ENCODE results near the gene SLC2A1.

The SLC2A1 gene

DNA sequence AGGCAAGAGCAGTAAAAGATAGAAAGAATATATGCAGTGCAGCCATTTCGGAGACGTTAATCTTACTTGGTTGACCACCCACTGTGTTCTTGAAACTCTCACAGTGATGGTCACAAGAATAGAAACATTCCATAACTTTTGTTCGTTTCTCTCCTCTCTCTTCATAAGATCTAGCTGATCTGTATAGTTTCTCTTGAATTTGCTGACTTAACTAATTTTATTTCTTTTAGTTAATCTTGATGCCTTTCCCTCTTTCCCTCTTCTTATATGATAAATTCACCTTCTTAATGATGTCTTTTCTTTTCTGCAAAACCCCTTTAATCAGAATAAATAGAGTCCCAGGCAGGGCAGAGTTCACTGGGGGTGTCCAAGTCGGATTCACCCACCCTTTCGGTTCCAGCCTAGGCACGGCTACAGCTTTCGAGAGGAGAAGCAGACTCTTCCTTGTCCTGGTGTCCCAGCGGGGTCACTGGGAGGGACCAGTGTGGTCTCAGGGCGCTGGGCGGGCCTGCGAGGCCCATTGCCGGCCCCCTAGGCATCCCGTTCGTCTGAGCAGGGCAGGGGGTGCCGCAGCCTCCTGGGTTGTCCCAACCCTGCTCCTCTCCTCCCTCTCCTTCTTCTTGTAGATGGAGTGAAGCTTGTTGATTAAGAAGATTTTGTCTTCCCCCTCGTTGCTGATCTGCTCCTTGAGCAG lies 72.5 kb downstream of the SLC2A1 start:
- no peaks in the 10 kb centered on the region for H3K79me2 ChIP-seq
- H3K27ac ChIP-seq = no peak overlapping the region
- H3K4me2 ChIP-seq (ENCODE audit: low read length) = no peak overlapping the region
- H3K27me3 ChIP-seq (ENCODE audit: control insufficient read depth, insufficient read depth, low read length) = no peaks in the 10 kb centered on the region
- no peaks in the 10 kb centered on the region for H3K4me1 ChIP-seq
- TF ChIP-seq, protein P1, sequence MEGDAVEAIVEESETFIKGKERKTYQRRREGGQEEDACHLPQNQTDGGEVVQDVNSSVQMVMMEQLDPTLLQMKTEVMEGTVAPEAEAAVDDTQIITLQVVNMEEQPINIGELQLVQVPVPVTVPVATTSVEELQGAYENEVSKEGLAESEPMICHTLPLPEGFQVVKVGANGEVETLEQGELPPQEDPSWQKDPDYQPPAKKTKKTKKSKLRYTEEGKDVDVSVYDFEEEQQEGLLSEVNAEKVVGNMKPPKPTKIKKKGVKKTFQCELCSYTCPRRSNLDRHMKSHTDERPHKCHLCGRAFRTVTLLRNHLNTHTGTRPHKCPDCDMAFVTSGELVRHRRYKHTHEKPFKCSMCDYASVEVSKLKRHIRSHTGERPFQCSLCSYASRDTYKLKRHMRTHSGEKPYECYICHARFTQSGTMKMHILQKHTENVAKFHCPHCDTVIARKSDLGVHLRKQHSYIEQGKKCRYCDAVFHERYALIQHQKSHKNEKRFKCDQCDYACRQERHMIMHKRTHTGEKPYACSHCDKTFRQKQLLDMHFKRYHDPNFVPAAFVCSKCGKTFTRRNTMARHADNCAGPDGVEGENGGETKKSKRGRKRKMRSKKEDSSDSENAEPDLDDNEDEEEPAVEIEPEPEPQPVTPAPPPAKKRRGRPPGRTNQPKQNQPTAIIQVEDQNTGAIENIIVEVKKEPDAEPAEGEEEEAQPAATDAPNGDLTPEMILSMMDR (IDR thresholded peaks at IDR 0.05) = no peak
- H3K9me3 ChIP-seq (ENCODE audit: control insufficient read depth, low read length) = no peaks in the 10 kb centered on the region
- H3K9ac ChIP-seq = no peak overlapping the region
- H3K4me3 ChIP-seq (ENCODE audit: low read depth, low read length) = no peak overlapping the region
- no peaks in the 10 kb centered on the region for H3K36me3 ChIP-seq (ENCODE audit: control insufficient read depth, insufficient read depth, low read length)
- H2AFZ ChIP-seq = no peak overlapping the region

DNA sequence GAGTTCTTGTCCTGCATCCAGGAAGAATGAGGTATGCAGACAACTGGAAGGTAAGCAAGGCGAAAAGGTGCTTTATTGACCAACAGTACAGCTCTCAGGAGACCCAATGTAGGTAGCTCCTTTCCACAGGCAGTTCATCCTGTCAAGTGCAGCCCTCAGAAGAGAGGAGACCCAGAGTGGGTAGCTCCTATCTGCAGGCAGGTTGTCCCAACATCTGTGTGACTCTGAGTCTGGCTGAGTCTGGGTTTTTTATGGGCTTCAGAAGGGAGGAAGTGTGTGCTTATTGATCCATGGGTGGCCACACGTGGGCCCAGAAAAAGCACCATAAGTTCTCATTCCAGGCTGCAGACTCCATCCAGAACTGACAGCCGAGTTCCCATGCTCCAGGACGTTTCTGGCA lies 78.3 kb downstream of the SLC2A1 start:
- Histone ChIP-seq H3K36me3 (ENCODE audit: control insufficient read depth, insufficient read depth, low read length) (no peaks in the 10 kb centered on the region), H3K27ac (no peak overlapping the region), H3K9me3 (ENCODE audit: control insufficient read depth, low read length) (no peaks in the 10 kb centered on the region), H2AFZ (no peak overlapping the region), H3K4me1 (no peaks in the 10 kb centered on the region), H3K4me3 (ENCODE audit: low read depth, low read length) (no peak overlapping the region), H3K79me2 (no peaks in the 10 kb centered on the region), H3K4me2 (ENCODE audit: low read length) (no peak overlapping the region), H3K9ac (no peak overlapping the region), H3K27me3 (ENCODE audit: control insufficient read depth, insufficient read depth, low read length) (no peaks in the 10 kb centered on the region)
- TF ChIP-seq, protein P1 (IDR thresholded peaks at IDR 0.05) = no peak

DNA sequence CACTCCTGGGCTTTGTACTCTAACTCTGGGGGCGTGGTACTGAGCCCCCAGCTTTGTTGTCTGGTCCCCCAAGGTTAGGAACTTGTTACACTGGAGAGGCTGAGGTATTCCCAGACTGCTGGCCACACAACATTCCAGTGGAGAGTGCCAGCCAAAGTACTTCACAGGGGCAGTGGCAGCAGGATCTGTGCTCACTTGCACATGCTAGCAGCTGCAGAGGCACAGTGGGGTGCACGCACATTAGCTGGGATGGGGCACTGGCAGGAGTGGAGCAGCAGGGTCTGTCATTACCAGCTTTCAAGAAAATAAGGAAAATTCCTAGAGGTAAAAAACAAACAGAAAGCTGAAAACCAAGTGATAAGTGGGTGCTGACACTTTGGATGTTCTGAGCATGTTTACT lies 81.3 kb downstream of the SLC2A1 start:
- Histone ChIP-seq H3K36me3 (ENCODE audit: control insufficient read depth, insufficient read depth, low read length) (no peaks in the 10 kb centered on the region), H3K27ac (no peak overlapping the region), H3K4me3 (ENCODE audit: low read depth, low read length) (no peak overlapping the region)

DNA sequence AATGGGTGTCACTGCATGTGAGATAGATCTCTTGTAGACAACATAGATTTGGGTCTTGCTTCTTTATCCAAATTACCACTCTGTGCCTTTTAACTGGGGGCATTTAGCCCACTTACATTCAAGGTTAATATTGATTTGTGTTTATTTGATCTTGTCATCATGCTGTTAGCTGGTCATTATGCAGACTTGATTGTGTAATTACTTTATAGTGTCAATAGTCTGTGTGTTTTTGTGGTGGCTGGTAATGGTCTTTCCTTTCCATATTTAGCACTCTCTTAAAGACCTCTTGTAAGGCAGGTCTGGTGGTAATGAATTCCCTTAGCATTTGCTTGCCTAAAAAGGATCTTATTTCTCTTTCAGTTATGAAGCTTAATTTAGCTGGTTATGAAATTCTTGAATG lies 82.7 kb downstream of the SLC2A1 start:
- TF ChIP-seq, protein P1 (IDR thresholded peaks at IDR 0.05) = no peak
- no peaks in the 10 kb centered on the region for H3K79me2 ChIP-seq
- no peak overlapping the region for H3K4me2 ChIP-seq (ENCODE audit: low read length)
- no peak overlapping the region for H3K9ac ChIP-seq
- H3K4me3 ChIP-seq (ENCODE audit: low read depth, low read length) = no peak overlapping the region
- H3K36me3 ChIP-seq (ENCODE audit: control insufficient read depth, insufficient read depth, low read length) = no peaks in the 10 kb centered on the region
- H3K27ac ChIP-seq = no peak overlapping the region
- no peaks in the 10 kb centered on the region for H3K27me3 ChIP-seq (ENCODE audit: control insufficient read depth, insufficient read depth, low read length)
- no peak overlapping the region for H2AFZ ChIP-seq
- no peaks in the 10 kb centered on the region for H3K9me3 ChIP-seq (ENCODE audit: control insufficient read depth, low read length)
- no peaks in the 10 kb centered on the region for H3K4me1 ChIP-seq

More for the DNA sequence above, 81.3 kb downstream of the SLC2A1 start:
- Histone ChIP-seq H2AFZ (no peak overlapping the region), H3K79me2 (no peaks in the 10 kb centered on the region), H3K27me3 (ENCODE audit: control insufficient read depth, insufficient read depth, low read length) (no peaks in the 10 kb centered on the region), H3K9me3 (ENCODE audit: control insufficient read depth, low read length) (no peaks in the 10 kb centered on the region), H3K9ac (no peak overlapping the region), H3K4me1 (no peaks in the 10 kb centered on the region), H3K4me2 (ENCODE audit: low read length) (no peak overlapping the region)
- TF ChIP-seq, protein P1 (IDR thresholded peaks at IDR 0.05) = no peak

Data from parathyroid adenoma (tissue), 2 donors.